PFSK-1 (cell line): ENCODE results near the gene IDI1.

ENCODE experiments used
- POLR2AphosphoS5 ChIP-seq: IDR thresholded peaks from 2 replicates; pipeline ENCODE4 v1.6.1; 2012; ENCODE audit warnings: low read depth, mild to moderate bottlenecking, control low read depth, low read length, moderate library complexity
- SIN3A ChIP-seq: IDR thresholded peaks from 2 replicates; pipeline ENCODE4 v1.6.1; 2012; ENCODE audit warnings: mild to moderate bottlenecking, low read length, moderate library complexity, borderline replicate concordance; ENCODE audit not compliant: insufficient read depth
- TAF1 ChIP-seq: IDR thresholded peaks from 2 replicates; pipeline ENCODE4 v1.6.1; 2012; ENCODE audit warnings: low read length, control low read depth, borderline replicate concordance; ENCODE audit not compliant: insufficient read depth
- TF ChIP-seq, protein P1 (sequence below), 2 experiments: IDR thresholded peaks; 2 replicates each; pipeline versions ENCODE4 v1.6.1 to v1.8.0; 2011 to 2012; ENCODE audit warnings: low read depth in 2 of 2, low read length in 2 of 2, control low read depth in 1 of 2, inconsistent platforms in 1 of 2, mild to moderate bottlenecking in 1 of 2, moderate library complexity in 1 of 2; ENCODE audit not compliant: insufficient read depth in 1 of 2

DNA sequence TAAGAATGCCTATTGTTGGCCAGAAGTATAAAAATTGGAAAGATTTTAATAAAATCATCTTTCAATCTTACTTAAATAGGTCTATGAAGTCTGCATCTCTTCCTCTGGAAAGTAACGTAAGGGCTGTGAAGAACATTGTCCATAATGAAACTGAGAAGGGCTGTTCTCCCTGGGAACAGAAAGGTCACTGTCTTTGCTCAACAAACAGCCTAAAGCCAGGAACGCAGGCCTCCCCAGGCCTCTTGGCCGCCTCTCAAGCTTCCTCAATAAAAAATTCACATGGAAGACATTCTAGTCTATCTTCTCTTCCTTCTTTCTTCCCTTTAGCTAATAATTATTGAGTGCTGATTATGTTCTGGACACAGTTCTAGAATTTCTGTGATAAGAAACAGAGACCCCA, 14.2 kb downstream of the IDI1 start:
- TF ChIP-seq SIN3A = no peak
- TF ChIP-seq, protein P1, sequence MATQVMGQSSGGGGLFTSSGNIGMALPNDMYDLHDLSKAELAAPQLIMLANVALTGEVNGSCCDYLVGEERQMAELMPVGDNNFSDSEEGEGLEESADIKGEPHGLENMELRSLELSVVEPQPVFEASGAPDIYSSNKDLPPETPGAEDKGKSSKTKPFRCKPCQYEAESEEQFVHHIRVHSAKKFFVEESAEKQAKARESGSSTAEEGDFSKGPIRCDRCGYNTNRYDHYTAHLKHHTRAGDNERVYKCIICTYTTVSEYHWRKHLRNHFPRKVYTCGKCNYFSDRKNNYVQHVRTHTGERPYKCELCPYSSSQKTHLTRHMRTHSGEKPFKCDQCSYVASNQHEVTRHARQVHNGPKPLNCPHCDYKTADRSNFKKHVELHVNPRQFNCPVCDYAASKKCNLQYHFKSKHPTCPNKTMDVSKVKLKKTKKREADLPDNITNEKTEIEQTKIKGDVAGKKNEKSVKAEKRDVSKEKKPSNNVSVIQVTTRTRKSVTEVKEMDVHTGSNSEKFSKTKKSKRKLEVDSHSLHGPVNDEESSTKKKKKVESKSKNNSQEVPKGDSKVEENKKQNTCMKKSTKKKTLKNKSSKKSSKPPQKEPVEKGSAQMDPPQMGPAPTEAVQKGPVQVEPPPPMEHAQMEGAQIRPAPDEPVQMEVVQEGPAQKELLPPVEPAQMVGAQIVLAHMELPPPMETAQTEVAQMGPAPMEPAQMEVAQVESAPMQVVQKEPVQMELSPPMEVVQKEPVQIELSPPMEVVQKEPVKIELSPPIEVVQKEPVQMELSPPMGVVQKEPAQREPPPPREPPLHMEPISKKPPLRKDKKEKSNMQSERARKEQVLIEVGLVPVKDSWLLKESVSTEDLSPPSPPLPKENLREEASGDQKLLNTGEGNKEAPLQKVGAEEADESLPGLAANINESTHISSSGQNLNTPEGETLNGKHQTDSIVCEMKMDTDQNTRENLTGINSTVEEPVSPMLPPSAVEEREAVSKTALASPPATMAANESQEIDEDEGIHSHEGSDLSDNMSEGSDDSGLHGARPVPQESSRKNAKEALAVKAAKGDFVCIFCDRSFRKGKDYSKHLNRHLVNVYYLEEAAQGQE (IDR thresholded peaks at IDR 0.05; ENCODE audit: insufficient read depth in 1 of 2, low read depth in 2 of 2, low read length in 2 of 2) = no peak
- no peak for TF ChIP-seq POLR2AphosphoS5
- TF ChIP-seq TAF1 = no peak
